ENCODE data around the gene SH2B3.

GRCh38 chr12:111398530-111398929 lies 7.2 kb upstream of the SH2B3 start:
- TF ChIP-seq EZH2phosphoT487 (IDR thresholded peaks at IDR 0.05) (no peak), CTCF (IDR thresholded peaks at IDR 0.05) (no peak)
